ENCODE results near the gene VIT. TPM values are rescaled to one million over a fixed set of nuclear protein-coding genes. Genes with fewer than 3 reads are reported as not detected.

The VIT gene, protein sequence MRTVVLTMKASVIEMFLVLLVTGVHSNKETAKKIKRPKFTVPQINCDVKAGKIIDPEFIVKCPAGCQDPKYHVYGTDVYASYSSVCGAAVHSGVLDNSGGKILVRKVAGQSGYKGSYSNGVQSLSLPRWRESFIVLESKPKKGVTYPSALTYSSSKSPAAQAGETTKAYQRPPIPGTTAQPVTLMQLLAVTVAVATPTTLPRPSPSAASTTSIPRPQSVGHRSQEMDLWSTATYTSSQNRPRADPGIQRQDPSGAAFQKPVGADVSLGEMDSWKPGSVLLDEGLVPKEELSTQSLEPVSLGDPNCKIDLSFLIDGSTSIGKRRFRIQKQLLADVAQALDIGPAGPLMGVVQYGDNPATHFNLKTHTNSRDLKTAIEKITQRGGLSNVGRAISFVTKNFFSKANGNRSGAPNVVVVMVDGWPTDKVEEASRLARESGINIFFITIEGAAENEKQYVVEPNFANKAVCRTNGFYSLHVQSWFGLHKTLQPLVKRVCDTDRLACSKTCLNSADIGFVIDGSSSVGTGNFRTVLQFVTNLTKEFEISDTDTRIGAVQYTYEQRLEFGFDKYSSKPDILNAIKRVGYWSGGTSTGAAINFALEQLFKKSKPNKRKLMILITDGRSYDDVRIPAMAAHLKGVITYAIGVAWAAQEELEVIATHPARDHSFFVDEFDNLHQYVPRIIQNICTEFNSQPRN
- not detected in 2 replicates for total RNA-seq

- DNase-seq (ENCODE audit: low spot score), result no peak
- Mint-ChIP-seq H3K4me3 (ENCODE audit: low read depth) (no peak within 1 kb of the TSS), H3K9me3 (no peaks in the 10 kb centered on the region), H3K4me1 (ENCODE audit: low read depth) (no peaks in the 10 kb centered on the region), H3K27ac (no peak within 1 kb of the TSS), H3K27me3 (ENCODE audit: low read depth) (peaks cover 2% of the 10 kb centered on the region), H3K36me3 (ENCODE audit: low read depth) (no peaks in the 10 kb centered on the region)
- intact Hi-C loops (cut with micrococcal nuclease), result no loop called here
Measured at GRCh38 chr2:36696533-36696932, at the start of gene VIT. TSS of gene VIT (plus strand) at chr2:36696707. CDS start at chr2:36716371, 19,664 bp downstream.

DNA sequence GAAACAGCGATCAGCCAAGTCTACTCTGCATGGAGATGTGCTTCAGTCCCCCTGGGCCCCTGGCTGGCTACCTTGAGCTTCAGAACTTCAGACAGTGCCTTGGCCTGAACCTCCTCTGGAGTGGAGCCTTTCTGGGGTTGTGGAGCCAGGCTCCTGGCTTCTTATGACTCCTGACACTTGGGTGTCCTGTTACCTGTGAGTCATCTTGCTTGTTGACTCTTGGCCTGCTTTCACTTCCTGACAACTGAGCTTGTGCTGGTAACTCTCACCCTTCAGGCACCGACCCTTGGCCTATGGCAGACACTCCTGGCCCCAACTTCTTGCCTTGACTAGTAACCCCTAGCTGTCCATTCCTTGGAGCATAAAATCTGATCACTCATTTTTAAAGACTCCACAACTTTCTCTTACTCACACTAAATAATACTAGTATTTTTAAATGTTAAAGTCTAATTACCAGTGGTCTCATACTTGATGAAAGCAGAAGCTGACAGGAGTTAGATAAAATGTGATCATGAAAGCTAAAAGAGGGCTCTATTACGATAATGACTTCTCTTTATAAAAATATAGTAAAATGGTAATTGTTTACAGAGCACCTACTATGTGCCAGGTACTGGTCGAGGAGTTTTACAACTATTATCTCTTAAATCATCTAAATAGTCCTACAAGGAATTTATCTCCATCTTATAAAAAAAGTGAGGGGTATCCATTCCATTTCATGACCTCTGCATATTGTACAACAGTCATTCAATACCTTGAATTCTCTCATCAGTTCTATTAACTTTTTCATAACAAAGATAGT, 46.3 kb upstream of the VIT start:
- Mint-ChIP-seq H3K27me3 (ENCODE audit: low read depth) (peaks cover 2% of the 10 kb centered on the region), H3K36me3 (ENCODE audit: low read depth) (no peaks in the 10 kb centered on the region), H3K9me3 (no peaks in the 10 kb centered on the region), H3K4me1 (ENCODE audit: low read depth) (peaks cover 5% of the 10 kb centered on the region), H3K27ac (no peak overlapping the region), H3K4me3 (ENCODE audit: low read depth) (no peak overlapping the region)
- intact Hi-C loops (cut with micrococcal nuclease), result no loop called here
- DNase-seq (ENCODE audit: low spot score), result no peak

DNA sequence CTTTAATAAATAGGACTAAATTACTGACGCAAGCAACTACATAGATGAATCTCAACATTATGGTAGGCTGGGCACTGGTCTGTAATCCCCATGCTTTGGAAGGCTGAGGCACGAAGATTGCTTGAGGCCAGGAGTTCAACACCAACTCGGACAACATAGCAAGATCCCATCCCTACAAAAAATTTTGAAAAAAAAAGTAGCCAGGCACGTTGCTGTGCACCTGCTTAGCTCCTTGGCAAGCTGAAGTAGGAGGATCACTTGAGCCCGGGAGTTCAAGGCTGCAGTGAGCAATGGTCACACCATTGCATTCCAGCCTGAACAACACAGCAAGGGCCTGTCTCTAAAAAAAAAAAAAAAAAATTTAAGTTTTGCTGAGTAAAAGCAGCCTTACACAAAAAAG, 43.4 kb upstream of the VIT start:
- no peaks in the 10 kb centered on the region for H3K36me3 Mint-ChIP-seq (ENCODE audit: low read depth)
- no peak overlapping the region for H3K27ac Mint-ChIP-seq
- peaks cover 5% of the 10 kb centered on the region for H3K4me1 Mint-ChIP-seq (ENCODE audit: low read depth)
- intact Hi-C loops (cut with micrococcal nuclease), result no loop called here
- no peak for DNase-seq (ENCODE audit: low spot score)
- H3K4me3 Mint-ChIP-seq (ENCODE audit: low read depth), result no peak overlapping the region
- H3K9me3 Mint-ChIP-seq, result no peaks in the 10 kb centered on the region
- peaks cover 4% of the 10 kb centered on the region for H3K27me3 Mint-ChIP-seq (ENCODE audit: low read depth)

GRCh38 chr2:36653967-36654694, 42.4 kb upstream of the VIT start:
- Mint-ChIP-seq H3K4me1 (ENCODE audit: low read depth) (peaks cover 5% of the 10 kb centered on the region), H3K9me3 (no peaks in the 10 kb centered on the region), H3K27ac (no peak overlapping the region), H3K27me3 (ENCODE audit: low read depth) (peaks cover 4% of the 10 kb centered on the region), H3K36me3 (ENCODE audit: low read depth) (no peaks in the 10 kb centered on the region), H3K4me3 (ENCODE audit: low read depth) (no peak overlapping the region)
- DNase-seq (ENCODE audit: low spot score), result no peak
- intact Hi-C loops (cut with micrococcal nuclease), result no loop called here

DNA sequence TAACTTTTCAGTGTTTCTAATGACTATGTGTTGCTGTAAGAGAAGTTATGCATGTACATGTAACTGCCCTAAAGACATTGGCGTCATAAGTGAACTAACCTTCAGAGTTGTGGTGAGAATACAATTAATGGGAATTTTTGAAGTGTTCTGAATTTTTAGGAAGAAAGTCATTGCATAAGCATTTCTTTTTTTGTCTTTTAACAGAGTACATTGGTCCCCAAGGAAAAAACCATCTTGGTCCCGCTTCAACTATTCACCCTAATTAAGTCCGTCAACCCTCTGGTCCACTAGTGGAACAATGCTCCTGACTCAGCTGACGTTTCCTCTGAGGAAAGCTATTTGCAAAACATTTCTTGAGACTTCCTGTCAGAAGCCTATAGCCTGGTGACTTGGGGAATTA, 41.1 kb upstream of the VIT start:
- Mint-ChIP-seq H3K27ac (no peak overlapping the region), H3K4me1 (ENCODE audit: low read depth) (no peaks in the 10 kb centered on the region), H3K27me3 (ENCODE audit: low read depth) (peaks cover 4% of the 10 kb centered on the region), H3K9me3 (no peaks in the 10 kb centered on the region), H3K4me3 (ENCODE audit: low read depth) (no peak overlapping the region), H3K36me3 (ENCODE audit: low read depth) (no peaks in the 10 kb centered on the region)
- DNase-seq (ENCODE audit: low spot score), result no peak
- intact Hi-C loops (cut with micrococcal nuclease), result no loop called here

DNA sequence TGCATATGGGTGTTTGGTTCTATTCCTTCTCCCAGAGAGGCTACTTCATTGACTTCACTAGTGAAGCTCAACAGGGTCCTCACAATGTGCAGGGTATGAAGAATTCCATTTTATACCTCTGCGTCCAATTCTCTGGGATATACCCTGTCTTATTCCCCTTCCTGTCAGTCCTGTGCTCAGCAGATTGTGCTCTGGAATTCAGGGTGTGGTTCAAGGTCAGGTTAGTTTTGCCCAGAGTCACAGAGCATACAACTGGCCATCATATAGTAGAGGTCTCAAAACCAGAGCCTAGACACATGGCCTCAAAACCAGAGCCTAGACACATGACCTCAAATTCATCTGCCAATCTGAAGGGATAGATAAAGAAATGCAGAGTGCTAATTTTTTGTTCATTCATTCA, 38.8 kb upstream of the VIT start:
- Mint-ChIP-seq H3K27ac (no peak overlapping the region), H3K9me3 (no peaks in the 10 kb centered on the region), H3K36me3 (ENCODE audit: low read depth) (no peaks in the 10 kb centered on the region), H3K4me1 (ENCODE audit: low read depth) (no peaks in the 10 kb centered on the region), H3K4me3 (ENCODE audit: low read depth) (no peak overlapping the region), H3K27me3 (ENCODE audit: low read depth) (peaks cover 3% of the 10 kb centered on the region)
- intact Hi-C loops (cut with micrococcal nuclease), result no loop called here
- DNase-seq (ENCODE audit: low spot score), result no peak

- DNase-seq (ENCODE audit: low spot score), result no peak
- Mint-ChIP-seq H3K27ac (no peak overlapping the region), H3K4me3 (ENCODE audit: low read depth) (no peak overlapping the region), H3K27me3 (ENCODE audit: low read depth) (peaks cover 3% of the 10 kb centered on the region), H3K4me1 (ENCODE audit: low read depth) (no peaks in the 10 kb centered on the region), H3K36me3 (ENCODE audit: low read depth) (no peaks in the 10 kb centered on the region), H3K9me3 (no peaks in the 10 kb centered on the region)
- intact Hi-C loops (cut with micrococcal nuclease), result no loop called here
Measured at GRCh38 chr2:36658277-36658748, 38.2 kb upstream of the VIT start.

GRCh38 chr2:36659218-36659617, 37.3 kb upstream of the VIT start:
- H3K4me1 Mint-ChIP-seq (ENCODE audit: low read depth), result no peaks in the 10 kb centered on the region
- H3K9me3 Mint-ChIP-seq, result no peaks in the 10 kb centered on the region
- intact Hi-C loops (cut with micrococcal nuclease), result no loop called here
- H3K27me3 Mint-ChIP-seq (ENCODE audit: low read depth), result peaks cover 3% of the 10 kb centered on the region
- H3K36me3 Mint-ChIP-seq (ENCODE audit: low read depth), result no peaks in the 10 kb centered on the region
- H3K27ac Mint-ChIP-seq, result no peak overlapping the region
- no peak overlapping the region for H3K4me3 Mint-ChIP-seq (ENCODE audit: low read depth)
- DNase-seq (ENCODE audit: low spot score), result no peak

- DNase-seq (ENCODE audit: low spot score), result no peak
- Mint-ChIP-seq H3K9me3 (no peaks in the 10 kb centered on the region), H3K36me3 (ENCODE audit: low read depth) (no peaks in the 10 kb centered on the region), H3K27ac (no peak overlapping the region), H3K27me3 (ENCODE audit: low read depth) (peaks cover 3% of the 10 kb centered on the region), H3K4me1 (ENCODE audit: low read depth) (no peaks in the 10 kb centered on the region), H3K4me3 (ENCODE audit: low read depth) (no peak overlapping the region)
- intact Hi-C loops (cut with micrococcal nuclease), result loop anchor here (5.0 kb wide), 1 partner anchor 688 kb away; no protein-coding TSS in a partner anchor
Measured at GRCh38 chr2:36659872-36660312, 36.6 kb upstream of the VIT start.

DNA sequence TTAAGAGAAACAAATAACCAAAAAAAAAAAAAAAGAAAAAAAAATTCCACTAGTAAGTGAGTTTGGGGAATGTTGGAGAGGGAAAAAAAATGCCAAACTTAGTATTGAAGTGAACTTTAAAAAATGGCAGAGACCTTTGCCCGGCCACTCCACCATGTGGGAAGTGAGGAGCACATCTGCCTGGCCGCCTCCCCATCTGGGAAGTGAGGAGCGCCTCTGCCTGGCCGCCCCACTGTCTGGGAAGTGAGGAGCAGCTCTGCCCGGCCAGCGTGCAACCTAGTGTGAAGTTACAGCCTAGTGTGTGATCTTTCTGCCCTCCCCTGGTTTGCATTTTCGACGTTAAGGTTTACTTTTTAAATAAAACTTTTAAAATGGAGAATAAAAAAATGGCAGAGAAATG, 33.9 kb upstream of the VIT start:
- peaks cover 6% of the 10 kb centered on the region for H3K27me3 Mint-ChIP-seq (ENCODE audit: low read depth)

DNA sequence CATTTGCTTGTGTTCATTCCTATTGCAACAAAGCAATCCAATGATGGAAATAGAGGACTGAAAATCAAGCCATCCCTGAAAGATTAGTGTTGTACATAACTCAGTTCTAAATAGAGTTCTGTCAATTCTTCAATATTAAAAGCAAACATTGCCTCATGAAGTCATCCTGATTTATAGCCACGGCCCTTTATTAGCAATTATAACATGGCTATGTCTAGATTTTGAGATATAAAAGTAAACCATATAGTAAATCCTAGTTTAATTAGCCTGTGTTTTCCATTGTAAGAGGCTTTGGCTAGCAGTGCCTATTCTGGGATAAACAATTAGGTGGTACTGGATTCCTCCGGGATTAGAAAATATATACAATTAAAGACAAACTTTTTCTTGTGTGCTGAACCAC, 33.2 kb upstream of the VIT start:
- Mint-ChIP-seq H3K36me3 (ENCODE audit: low read depth) (no peaks in the 10 kb centered on the region), H3K9me3 (no peaks in the 10 kb centered on the region), H3K4me1 (ENCODE audit: low read depth) (no peaks in the 10 kb centered on the region), H3K4me3 (ENCODE audit: low read depth) (no peak overlapping the region), H3K27me3 (ENCODE audit: low read depth) (peaks cover 5% of the 10 kb centered on the region), H3K27ac (no peak overlapping the region)
- DNase-seq (ENCODE audit: low spot score), result no peak
- intact Hi-C loops (cut with micrococcal nuclease), result loop anchor here (1.0 to 5.0 kb wide), 2 partner anchors 311 to 691 kb away; no protein-coding TSS in a partner anchor

More for the DNA sequence above, 33.9 kb upstream of the VIT start:
- no peak for DNase-seq (ENCODE audit: low spot score)
- Mint-ChIP-seq H3K36me3 (ENCODE audit: low read depth) (no peaks in the 10 kb centered on the region), H3K4me3 (ENCODE audit: low read depth) (no peak overlapping the region), H3K4me1 (ENCODE audit: low read depth) (no peaks in the 10 kb centered on the region), H3K9me3 (no peaks in the 10 kb centered on the region), H3K27ac (no peak overlapping the region)
- intact Hi-C loops (cut with micrococcal nuclease), result loop anchor here (1.0 to 5.0 kb wide), 2 partner anchors 310 to 690 kb away; no protein-coding TSS in a partner anchor

Measured in activated T-helper 2 cell treated with anti-CD3 and anti-CD28 coated beads, Interferon-gamma antibody, Interleukin-2, Interleukin-4, amounts not matched to agents 10 μg/mL and 5 μg/mL and 100 μg/mL, durations not matched to agents 14 hours and 24 hours and 36 hours (primary cell).